Panc1 (cell line): ENCODE data around the gene JHY. TPM values are rescaled to one million over a fixed set of nuclear protein-coding genes. Genes with fewer than 3 reads are reported as not detected.

Experiments used
- ATAC-seq: fragments of 200-7000 bp; cut with Tn5 transposase; 2 replicates; pipeline ENCODE4 v1.9.1; 2020; ENCODE audit warnings: mild to moderate bottlenecking, moderate library complexity
- BruUV-seq: library from RNA; stranded (reverse); fragments of 400-500 nt; replicated peaks from 2 replicates; lab custom pipeline; 2021; lab: Mats Ljungman, UMichigan
- CTCF ChIA-PET: fragments of 300-600 bp; sonication (Branson Sonifier 250); formaldehyde crosslinking; loops from one replicate; lab custom pipeline; 2022; ENCODE audit warnings: antibody characterized with exemption; lab: Charles Lee
- POLR2A ChIA-PET: fragments of 300-600 bp; sonication (Branson Sonifier 250); formaldehyde crosslinking; loops from one replicate; lab custom pipeline; 2022; ENCODE audit warnings: antibody characterized with exemption; lab: Charles Lee
- DNase-seq: peaks from one replicate; pipeline ENCODE4 v3.0.0-alpha.2; 2010; ENCODE audit warnings: low read depth, low spot score
- H3K27ac ChIP-seq: 2 replicates; pipeline ENCODE4 v1.5.1; 2011; ENCODE audit warnings: mild to moderate bottlenecking, low read length, inconsistent platforms
- H3K27me3 ChIP-seq: fragments of 200-500 bp; sonication (Bioruptor generic); 2 replicates; pipeline ENCODE4 v1.6.0; 2014; ENCODE audit warnings: low read length, inconsistent platforms; ENCODE audit not compliant: control insufficient read depth, insufficient read depth
- H3K36me3 ChIP-seq: fragments of 200-500 bp; sonication (Bioruptor generic); 2 replicates; pipeline ENCODE4 v1.5.1; 2014; ENCODE audit warnings: inconsistent platforms, mild to moderate bottlenecking, low read length, moderate library complexity; ENCODE audit not compliant: control insufficient read depth, insufficient read depth
- H3K4me1 ChIP-seq: 2 replicates; pipeline ENCODE4 v1.5.1; 2011; ENCODE audit warnings: inconsistent platforms, mild to moderate bottlenecking, low read length, moderate library complexity; ENCODE audit not compliant: control insufficient read depth, insufficient read depth
- H3K4me3 ChIP-seq, 2 experiments: 2 replicates each; pipeline ENCODE4 v1.5.1; 2011 to 2012; ENCODE audit warnings: low read depth in 2 of 2, low read length in 2 of 2, mild to moderate bottlenecking in 2 of 2, inconsistent platforms in 1 of 2, moderate library complexity in 1 of 2
- H3K9me3 ChIP-seq: fragments of 200-500 bp; sonication (Bioruptor generic); 2 replicates; pipeline ENCODE4 v1.5.1; 2014; ENCODE audit warnings: low read depth, mild to moderate bottlenecking, inconsistent platforms, low read length, moderate library complexity; ENCODE audit not compliant: control insufficient read depth, insufficient read depth
- POLR2AphosphoS5 ChIP-seq: IDR thresholded peaks from 2 replicates; pipeline ENCODE4 v1.6.1; 2012; ENCODE audit warnings: mild to moderate bottlenecking, low read depth, low read length, moderate library complexity
- SIN3A ChIP-seq: IDR thresholded peaks from 2 replicates; pipeline ENCODE4 v1.6.1; 2012; ENCODE audit warnings: low read depth, mild to moderate bottlenecking, low read length, moderate library complexity, borderline replicate concordance; ENCODE audit not compliant: insufficient read depth
- TCF7L2 ChIP-seq: IDR thresholded peaks from 2 replicates; pipeline ENCODE4 v1.6.1; 2011; ENCODE audit warnings: mild to moderate bottlenecking, low read depth, low read length, inconsistent platforms
- in situ Hi-C: cut with HindIII; loops from 2 replicates; pipeline ENCODE4 v1.10.0; 2016; ENCODE audit warnings: low sequenced_read_pairs, low pct_unique_long_range_greater_than_20kb
- intact Hi-C: fragments of 100-400 bp; cut with micrococcal nuclease; formaldehyde crosslinking; loops from one replicate; pipeline ENCODE4 v1.10.0; 2022; ENCODE audit not compliant: unreplicated experiment
- total RNA-seq: library from RNA; stranded (reverse); gene quantifications from one replicate; pipeline ENCODE4 v1.2.1, GENCODE V29; 2021; ENCODE audit not compliant: unreplicated experiment
- TF ChIP-seq, protein P1 (sequence below), 2 experiments: IDR thresholded peaks; 2 replicates each; pipeline ENCODE4 v1.6.1; 2011 to 2012; ENCODE audit warnings: low read depth in 2 of 2, control low read depth in 1 of 2, low read length in 1 of 2, mild to moderate bottlenecking in 1 of 2, moderate library complexity in 1 of 2; ENCODE audit not compliant: insufficient read depth in 1 of 2
- TF ChIP-seq, protein P2 (sequence below): fragments of 450-650 bp; IDR thresholded peaks from 2 replicates; pipeline ENCODE4 v1.5.1; 2017; ENCODE audit warnings: mild to moderate bottlenecking

Gene JHY
- total RNA-seq, 1 experiment from 2014 or later = 10.1 TPM

DNA sequence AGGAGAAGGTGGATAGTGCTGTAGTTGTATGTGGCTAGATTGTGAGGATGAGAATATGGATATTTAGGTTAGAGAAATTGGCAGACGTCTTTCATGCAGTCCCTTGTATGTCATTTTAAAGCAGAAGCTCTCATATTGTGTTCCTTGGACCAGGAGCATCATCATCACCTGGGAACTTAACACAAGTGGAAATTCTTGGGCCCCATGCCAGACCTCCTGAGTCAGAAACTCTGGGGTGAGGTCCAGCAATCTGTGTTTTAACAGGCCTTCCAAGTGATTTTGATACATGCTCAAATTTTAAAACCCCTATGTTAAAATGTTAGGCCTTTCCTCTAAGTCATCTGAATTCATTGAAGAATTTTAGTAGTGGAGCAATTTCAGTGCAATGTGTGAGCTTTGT is 34.8 kb downstream of the JHY start:
- in situ Hi-C loops = no loop called here
- TF ChIP-seq TCF7L2 (no peak), POLR2AphosphoS5 (no peak), SIN3A (no peak)
- TF ChIP-seq, protein P1, sequence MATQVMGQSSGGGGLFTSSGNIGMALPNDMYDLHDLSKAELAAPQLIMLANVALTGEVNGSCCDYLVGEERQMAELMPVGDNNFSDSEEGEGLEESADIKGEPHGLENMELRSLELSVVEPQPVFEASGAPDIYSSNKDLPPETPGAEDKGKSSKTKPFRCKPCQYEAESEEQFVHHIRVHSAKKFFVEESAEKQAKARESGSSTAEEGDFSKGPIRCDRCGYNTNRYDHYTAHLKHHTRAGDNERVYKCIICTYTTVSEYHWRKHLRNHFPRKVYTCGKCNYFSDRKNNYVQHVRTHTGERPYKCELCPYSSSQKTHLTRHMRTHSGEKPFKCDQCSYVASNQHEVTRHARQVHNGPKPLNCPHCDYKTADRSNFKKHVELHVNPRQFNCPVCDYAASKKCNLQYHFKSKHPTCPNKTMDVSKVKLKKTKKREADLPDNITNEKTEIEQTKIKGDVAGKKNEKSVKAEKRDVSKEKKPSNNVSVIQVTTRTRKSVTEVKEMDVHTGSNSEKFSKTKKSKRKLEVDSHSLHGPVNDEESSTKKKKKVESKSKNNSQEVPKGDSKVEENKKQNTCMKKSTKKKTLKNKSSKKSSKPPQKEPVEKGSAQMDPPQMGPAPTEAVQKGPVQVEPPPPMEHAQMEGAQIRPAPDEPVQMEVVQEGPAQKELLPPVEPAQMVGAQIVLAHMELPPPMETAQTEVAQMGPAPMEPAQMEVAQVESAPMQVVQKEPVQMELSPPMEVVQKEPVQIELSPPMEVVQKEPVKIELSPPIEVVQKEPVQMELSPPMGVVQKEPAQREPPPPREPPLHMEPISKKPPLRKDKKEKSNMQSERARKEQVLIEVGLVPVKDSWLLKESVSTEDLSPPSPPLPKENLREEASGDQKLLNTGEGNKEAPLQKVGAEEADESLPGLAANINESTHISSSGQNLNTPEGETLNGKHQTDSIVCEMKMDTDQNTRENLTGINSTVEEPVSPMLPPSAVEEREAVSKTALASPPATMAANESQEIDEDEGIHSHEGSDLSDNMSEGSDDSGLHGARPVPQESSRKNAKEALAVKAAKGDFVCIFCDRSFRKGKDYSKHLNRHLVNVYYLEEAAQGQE (IDR thresholded peaks at IDR 0.05; ENCODE audit: insufficient read depth in 1 of 2, low read depth in 2 of 2, low read length in 1 of 2) = no peak
- TF ChIP-seq, protein P2, sequence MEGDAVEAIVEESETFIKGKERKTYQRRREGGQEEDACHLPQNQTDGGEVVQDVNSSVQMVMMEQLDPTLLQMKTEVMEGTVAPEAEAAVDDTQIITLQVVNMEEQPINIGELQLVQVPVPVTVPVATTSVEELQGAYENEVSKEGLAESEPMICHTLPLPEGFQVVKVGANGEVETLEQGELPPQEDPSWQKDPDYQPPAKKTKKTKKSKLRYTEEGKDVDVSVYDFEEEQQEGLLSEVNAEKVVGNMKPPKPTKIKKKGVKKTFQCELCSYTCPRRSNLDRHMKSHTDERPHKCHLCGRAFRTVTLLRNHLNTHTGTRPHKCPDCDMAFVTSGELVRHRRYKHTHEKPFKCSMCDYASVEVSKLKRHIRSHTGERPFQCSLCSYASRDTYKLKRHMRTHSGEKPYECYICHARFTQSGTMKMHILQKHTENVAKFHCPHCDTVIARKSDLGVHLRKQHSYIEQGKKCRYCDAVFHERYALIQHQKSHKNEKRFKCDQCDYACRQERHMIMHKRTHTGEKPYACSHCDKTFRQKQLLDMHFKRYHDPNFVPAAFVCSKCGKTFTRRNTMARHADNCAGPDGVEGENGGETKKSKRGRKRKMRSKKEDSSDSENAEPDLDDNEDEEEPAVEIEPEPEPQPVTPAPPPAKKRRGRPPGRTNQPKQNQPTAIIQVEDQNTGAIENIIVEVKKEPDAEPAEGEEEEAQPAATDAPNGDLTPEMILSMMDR = no peak
- ChIA-PET CTCF (interaction anchor here (0.5 kb wide), 1 partner anchor 108 kb away, joined by 10 read pairs; no protein-coding TSS in a partner anchor), POLR2A (no interaction called here)
- Histone ChIP-seq H3K27ac (no peak overlapping the region), H3K4me3 (no peak overlapping the region), H3K4me1 (no peaks in the 10 kb centered on the region), H3K9me3 (no peaks in the 10 kb centered on the region), H3K36me3 (no peaks in the 10 kb centered on the region), H3K27me3 (no peaks in the 10 kb centered on the region)
- no peak for DNase-seq
- BruUV-seq = no TSS peak
- ATAC-seq = no peak
- intact Hi-C loops = no loop called here

DNA sequence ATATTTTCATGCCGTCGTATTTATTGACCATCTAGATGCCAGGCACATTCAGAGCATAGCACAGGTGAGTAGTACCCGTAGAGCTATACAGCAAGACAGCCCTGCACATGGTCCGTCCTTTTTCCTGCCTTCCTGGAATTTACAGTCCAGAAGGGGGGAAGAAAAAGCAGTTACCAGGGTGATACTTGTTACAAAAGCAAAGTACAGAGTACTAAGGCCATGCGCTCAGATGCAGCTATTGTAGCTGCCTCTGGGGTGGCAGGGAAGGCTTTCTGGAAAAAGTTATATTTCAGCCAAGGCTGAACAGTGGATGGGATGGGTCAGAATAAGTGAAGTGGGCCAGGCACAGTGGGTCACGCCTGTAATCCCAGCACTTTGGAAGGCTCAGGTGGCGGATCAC is 36.2 kb downstream of the JHY start:
- no peaks in the 10 kb centered on the region for H3K9me3 ChIP-seq
- intact Hi-C loops (no loop called here), in situ Hi-C loops (no loop called here)
- no peaks in the 10 kb centered on the region for H3K27me3 ChIP-seq
- no peak for ATAC-seq
- POLR2A ChIA-PET = no interaction called here
- DNase-seq = no peak
- no TSS peak for BruUV-seq
- CTCF ChIA-PET = interaction anchor here (0.6 kb wide), 1 partner anchor 107 kb away, joined by 3 read pairs; no protein-coding TSS in a partner anchor
- TF ChIP-seq, protein P1 (IDR thresholded peaks at IDR 0.05; ENCODE audit: insufficient read depth in 1 of 2, low read depth in 2 of 2, low read length in 1 of 2) = no peak
- TF ChIP-seq POLR2AphosphoS5 = no peak
- TF ChIP-seq SIN3A = no peak
- H3K36me3 ChIP-seq = no peaks in the 10 kb centered on the region
- H3K4me1 ChIP-seq = no peaks in the 10 kb centered on the region
- H3K27ac ChIP-seq = no peak overlapping the region
- no peak overlapping the region for H3K4me3 ChIP-seq
